Measurements from ENCODE around the gene DDI2.

DDI2 gene

DNA sequence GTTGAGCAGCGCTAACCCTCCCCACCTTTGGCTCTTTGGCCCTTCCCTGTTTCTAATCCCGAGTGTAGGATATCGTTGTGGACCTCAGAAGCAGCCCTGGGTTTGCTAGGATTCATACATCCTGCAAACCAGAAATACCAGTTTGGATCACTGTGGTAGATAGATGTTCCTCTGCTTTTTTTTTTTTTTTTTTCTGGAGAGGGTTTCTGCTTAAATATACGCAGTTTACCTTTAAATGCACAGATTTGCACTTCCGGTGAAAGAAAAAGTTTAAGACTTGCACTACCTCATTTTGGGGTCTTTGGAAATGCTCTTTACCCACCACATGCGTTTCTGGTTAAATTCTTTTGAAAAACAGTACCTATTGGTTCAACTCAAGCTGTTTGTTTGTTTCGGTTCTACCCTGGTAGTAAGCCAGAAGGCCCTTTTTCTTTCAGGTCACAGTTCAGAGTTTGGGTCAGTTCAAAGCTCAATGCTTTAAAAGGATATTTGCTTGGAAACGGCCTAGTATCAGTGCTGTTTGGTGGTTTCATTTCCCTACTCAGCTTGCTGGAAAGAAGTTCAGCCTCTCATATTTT, 908 bp downstream of the DDI2 start:
- H3K4me3 ChIP-seq, result peak overlapping the region; percentile 83 to 100 (median 98)
- H3K9ac ChIP-seq, result peak overlapping the region; percentile 93 to 99 (median 98)
- H4K20me1 ChIP-seq, result peaks cover 24 to 50% (median 32%) of the 10 kb centered on the region in 11 experiments; a peak in 21 of 22 replicates
- H3K36me3 ChIP-seq, result peaks cover 0 to 31% (median 22%) of the 10 kb centered on the region in 11 experiments; a peak in 14 of 22 replicates
- peak overlapping the region; percentile 64 to 97 (median 92) for H3K4me2 ChIP-seq
- H3K9me3 ChIP-seq (replicated peaks in 1 of 11), result no peaks in the 10 kb centered on the region
- no peak for TF ChIP-seq Cebpa-rat (IDR thresholded peaks at IDR 0.05)
- peak overlapping the region; percentile 89 to 99 (median 98) for H3K27ac ChIP-seq
- H3K4me1 ChIP-seq, result peaks cover 38 to 59% (median 49%) of the 10 kb centered on the region in 10 experiments
- H3K27me3 ChIP-seq, result no peaks in the 10 kb centered on the region

DNA sequence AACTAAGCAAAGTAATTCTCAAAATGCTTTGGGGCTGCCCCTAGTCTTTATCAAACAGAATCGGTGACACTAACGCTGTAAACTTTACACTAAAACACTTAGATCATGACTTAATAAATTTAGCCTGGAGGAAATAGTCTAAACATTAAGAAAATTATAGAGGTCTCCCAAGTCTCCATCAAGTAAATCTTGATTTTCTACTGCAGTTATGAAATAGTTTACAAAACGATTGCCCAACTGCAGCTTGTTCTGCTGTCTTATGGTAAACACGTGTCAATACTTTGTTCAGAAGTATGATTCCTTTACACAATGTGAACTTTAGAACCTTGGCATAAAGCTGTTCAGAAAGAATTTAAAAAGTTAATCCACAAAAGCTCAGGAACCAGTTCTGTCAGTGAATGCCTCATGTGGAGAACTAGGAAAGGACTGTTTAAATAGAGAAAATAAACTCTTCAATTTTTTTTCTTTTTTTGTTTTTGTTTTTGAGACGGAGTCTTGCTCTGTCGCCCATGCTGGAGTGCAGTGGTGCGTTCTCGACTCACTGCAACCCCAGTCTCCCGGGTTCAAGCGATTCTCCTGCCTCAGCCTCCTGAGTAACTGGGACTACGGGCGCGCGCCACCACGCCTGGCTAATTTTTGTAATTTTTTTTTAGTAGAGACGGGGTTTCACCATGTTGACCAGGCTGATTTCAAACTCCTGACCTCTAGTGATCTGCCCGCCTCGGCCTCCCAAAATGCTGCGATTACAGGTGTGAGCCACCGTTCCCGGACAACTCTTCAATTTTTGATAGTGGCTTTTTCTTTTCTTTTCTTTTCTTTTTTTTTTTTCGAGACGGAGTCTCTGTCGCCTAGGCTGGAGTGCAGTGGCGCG, 1.6 kb downstream of the DDI2 start:
- H3K9me3 ChIP-seq (replicated peaks in 1 of 11), result no peaks in the 10 kb centered on the region
- peak overlapping the region; percentile 89 to 99 (median 98) for H3K27ac ChIP-seq
- H3K4me2 ChIP-seq, result peak overlapping the region; percentile 64 to 97 (median 92)
- H3K27me3 ChIP-seq, result no peaks in the 10 kb centered on the region
- peak overlapping the region; percentile 93 to 99 (median 98) for H3K9ac ChIP-seq
- peaks cover 31 to 57% (median 39%) of the 10 kb centered on the region in 11 experiments; a peak in 21 of 22 replicates for H4K20me1 ChIP-seq
- H3K36me3 ChIP-seq, result peaks cover 3 to 34% (median 22%) of the 10 kb centered on the region in 11 experiments; a peak in 14 of 22 replicates
- TF ChIP-seq Cebpa-rat (IDR thresholded peaks at IDR 0.05), result peak in 2 of 11 experiments; percentile 70 to 79; a peak in 4 of 22 replicates
- H3K4me1 ChIP-seq, result peaks cover 40 to 65% (median 56%) of the 10 kb centered on the region in 10 experiments
- peak overlapping the region; percentile 83 to 100 (median 98) for H3K4me3 ChIP-seq

DNA sequence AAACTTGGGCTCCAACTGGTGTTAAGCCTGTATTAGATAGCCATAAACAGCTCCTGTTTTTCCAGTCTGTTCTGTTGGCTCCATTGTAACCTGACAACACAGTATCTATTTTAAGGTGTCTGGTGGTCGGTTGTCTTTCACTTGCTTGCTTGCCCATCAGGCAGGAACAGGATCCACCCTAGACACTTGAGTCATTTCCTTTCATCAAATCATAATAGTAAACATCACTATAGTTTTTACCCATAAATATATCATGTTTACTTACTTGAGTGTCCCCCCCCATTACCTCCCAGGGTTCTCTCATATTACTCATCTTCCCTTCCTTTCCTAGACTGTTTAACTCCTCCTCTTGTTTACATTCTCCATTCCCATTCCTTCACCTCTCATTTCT, 2.9 kb downstream of the DDI2 start:
- Histone ChIP-seq H3K27me3 (no peaks in the 10 kb centered on the region), H3K36me3 (peaks cover 3 to 34% (median 25%) of the 10 kb centered on the region in 11 experiments; a peak in 15 of 22 replicates), H3K9ac (peak overlapping the region; percentile 93 to 99 (median 98); a peak in 19 of 22 replicates), H3K27ac (peak overlapping the region; percentile 89 to 99 (median 98)), H3K4me1 (peaks cover 47 to 78% (median 66%) of the 10 kb centered on the region in 10 experiments), H3K4me3 (peak overlapping the region in 9 of 10 experiments; percentile 23 to 99 (median 96); a peak in 14 of 20 replicates), H4K20me1 (peaks cover 43 to 70% (median 52%) of the 10 kb centered on the region in 11 experiments; a peak in 21 of 22 replicates), H3K4me2 (peak overlapping the region; percentile 64 to 97 (median 92)), H3K9me3 (replicated peaks in 1 of 11) (no peaks in the 10 kb centered on the region)
- no peak for TF ChIP-seq Cebpa-rat (IDR thresholded peaks at IDR 0.05)

DNA sequence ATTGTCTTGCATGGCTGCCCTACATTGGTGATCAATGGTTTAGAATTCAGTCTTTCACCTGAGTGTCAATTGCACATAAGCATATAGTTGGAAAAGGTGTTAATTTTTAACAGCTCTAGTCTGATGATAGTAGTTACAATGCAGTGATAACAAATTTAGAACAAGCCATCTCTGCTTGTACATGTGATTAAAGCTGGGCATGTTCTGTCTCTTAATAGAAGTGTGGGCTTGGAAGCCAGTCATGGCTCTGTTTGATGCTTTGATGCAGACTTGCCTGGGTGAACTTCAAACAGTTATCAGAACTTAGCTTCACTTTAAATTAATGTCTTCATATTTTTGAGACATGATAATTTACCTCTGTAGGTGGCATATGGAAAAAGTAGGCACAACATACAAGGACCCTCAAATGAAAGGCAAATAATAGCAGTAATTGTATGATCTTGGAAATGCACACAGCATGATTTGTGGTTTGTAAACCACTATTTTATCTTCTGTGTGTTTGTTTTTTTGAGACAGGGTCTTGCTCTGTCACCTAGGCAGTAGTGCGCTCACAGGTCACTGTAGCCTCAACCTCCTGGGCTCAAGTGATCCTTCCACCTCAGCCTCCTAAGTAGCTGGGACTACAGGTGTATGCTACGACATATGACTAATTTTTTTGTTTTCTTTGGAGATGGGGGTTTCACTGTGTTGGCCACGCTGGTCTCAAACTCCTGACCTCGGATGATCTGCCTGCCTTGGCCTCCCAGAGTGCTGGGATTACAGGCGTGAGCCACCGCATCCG, 3.8 kb downstream of the DDI2 start:
- Histone ChIP-seq H3K36me3 (peaks cover 3 to 36% (median 25%) of the 10 kb centered on the region in 11 experiments; a peak in 15 of 22 replicates), H3K9ac (peak overlapping the region in 1 of 11 experiments; percentile 97; a peak in 2 of 22 replicates), H3K27ac (peak overlapping the region in 9 of 11 experiments; percentile 23 to 99 (median 98); a peak in 11 of 22 replicates), H3K4me2 (peak overlapping the region; percentile 64 to 97 (median 92); a peak in 21 of 22 replicates), H4K20me1 (peaks cover 53 to 79% (median 61%) of the 10 kb centered on the region in 11 experiments; a peak in 21 of 22 replicates), H3K9me3 (replicated peaks in 1 of 11) (no peaks in the 10 kb centered on the region), H3K27me3 (no peaks in the 10 kb centered on the region), H3K4me1 (peaks cover 46 to 79% (median 67%) of the 10 kb centered on the region in 10 experiments), H3K4me3 (peak overlapping the region in 1 of 10 experiments; percentile 88; a peak in 1 of 20 replicates)
- no peak for TF ChIP-seq Cebpa-rat (IDR thresholded peaks at IDR 0.05)

DNA sequence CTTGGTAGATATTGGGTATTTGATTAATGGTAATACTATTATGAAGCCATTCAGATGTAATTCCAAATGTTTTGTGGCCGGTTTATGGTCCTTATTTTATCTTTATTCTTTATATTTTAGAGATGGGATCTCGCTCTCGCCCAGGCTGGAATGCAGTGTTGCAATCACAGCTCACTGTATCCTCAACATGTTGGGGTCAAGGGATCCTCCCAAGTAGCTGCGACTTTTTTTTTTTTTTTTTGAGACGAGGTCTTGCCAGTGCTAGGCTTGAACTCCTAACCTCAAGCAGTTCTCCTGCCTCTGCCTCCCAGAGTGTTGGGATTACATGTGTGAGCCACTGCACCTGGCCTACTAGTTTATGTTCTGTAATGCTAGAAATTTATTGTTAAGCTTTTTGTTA, 4.7 kb downstream of the DDI2 start:
- peak overlapping the region in 1 of 11 experiments; percentile 8; a peak in 1 of 22 replicates for H3K9ac ChIP-seq
- peak overlapping the region in 4 of 11 experiments; percentile 3 to 96 (median 66); a peak in 5 of 22 replicates for H3K4me2 ChIP-seq
- H3K4me1 ChIP-seq, result peaks cover 48 to 81% (median 68%) of the 10 kb centered on the region in 10 experiments
- no peak overlapping the region for H3K4me3 ChIP-seq
- no peak for TF ChIP-seq Cebpa-rat (IDR thresholded peaks at IDR 0.05)
- H3K27ac ChIP-seq, result no peak overlapping the region
- H3K36me3 ChIP-seq, result peaks cover 9 to 45% (median 32%) of the 10 kb centered on the region in 11 experiments; a peak in 20 of 22 replicates
- no peaks in the 10 kb centered on the region for H3K9me3 ChIP-seq (replicated peaks in 1 of 11)
- no peaks in the 10 kb centered on the region for H3K27me3 ChIP-seq
- peaks cover 62 to 88% (median 70%) of the 10 kb centered on the region in 11 experiments; a peak in 21 of 22 replicates for H4K20me1 ChIP-seq

DNA sequence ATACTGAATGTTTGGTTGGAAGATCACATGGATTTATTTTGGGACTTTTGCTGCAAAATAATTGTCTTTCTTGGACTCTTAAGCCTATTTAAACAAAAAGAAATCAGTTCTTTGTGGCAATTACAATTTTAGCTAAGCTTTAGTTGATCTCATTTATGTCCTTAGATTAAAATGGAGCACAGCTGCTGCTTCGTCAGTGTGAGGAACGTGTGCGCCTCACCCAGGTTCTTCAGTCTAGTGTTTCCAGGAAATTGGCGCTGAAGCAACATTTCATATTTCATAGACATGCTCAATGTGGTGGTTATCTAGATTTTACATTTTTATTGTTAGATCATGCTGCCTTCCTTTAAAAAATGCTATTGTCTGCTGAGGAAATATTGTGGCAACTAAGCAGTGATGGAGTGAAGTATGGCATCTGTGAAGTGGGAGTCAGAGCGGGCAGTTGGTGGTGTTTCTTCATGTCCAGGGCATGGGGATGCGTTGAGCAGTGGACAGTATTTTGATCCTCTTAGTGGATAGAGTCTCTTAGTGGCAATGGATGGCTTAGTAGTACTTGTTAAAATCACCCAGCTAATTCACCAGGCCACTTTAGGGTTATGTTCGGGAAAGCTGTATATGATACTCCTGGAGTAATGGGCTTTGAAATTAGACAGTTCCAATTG, 5.6 kb downstream of the DDI2 start:
- Histone ChIP-seq H3K4me3 (no peak overlapping the region), H3K36me3 (peaks cover 15 to 53% (median 40%) of the 10 kb centered on the region in 11 experiments; a peak in 20 of 22 replicates), H3K4me2 (peak overlapping the region in 3 of 11 experiments; percentile 18 to 92 (median 40); a peak in 2 of 22 replicates), H4K20me1 (peaks cover 70 to 94% (median 79%) of the 10 kb centered on the region in 11 experiments; a peak in 21 of 22 replicates), H3K4me1 (peaks cover 57 to 90% (median 77%) of the 10 kb centered on the region in 10 experiments), H3K27ac (no peak overlapping the region), H3K9me3 (replicated peaks in 1 of 11) (no peaks in the 10 kb centered on the region), H3K27me3 (no peaks in the 10 kb centered on the region), H3K9ac (peak overlapping the region in 1 of 11 experiments; percentile 8; a peak in 1 of 22 replicates)
- TF ChIP-seq Cebpa-rat (IDR thresholded peaks at IDR 0.05), result no peak

DNA sequence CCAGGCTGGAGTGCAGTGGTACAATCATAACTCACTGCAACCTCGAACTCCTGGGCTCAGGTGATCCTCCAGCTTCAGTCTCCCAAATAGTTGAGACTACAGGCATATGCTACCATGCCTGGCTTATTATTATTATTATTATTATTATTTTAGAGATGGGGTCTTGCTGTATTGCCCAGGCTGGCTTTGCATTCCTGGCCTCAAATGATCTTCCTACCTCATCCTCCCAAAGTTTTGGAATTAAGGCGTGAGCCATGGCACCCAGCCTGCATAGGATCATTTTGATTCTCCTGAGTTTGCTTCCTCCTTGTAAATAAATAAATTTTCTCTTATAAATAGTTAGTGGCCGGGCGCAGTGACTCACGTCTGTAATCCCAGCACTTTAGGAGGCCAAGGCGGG, 6.2 kb downstream of the DDI2 start:
- Histone ChIP-seq H3K9me3 (replicated peaks in 1 of 11) (no peaks in the 10 kb centered on the region), H3K4me1 (peaks cover 60 to 96% (median 81%) of the 10 kb centered on the region in 10 experiments), H3K9ac (no peak overlapping the region), H3K27me3 (no peaks in the 10 kb centered on the region), H3K36me3 (peaks cover 21 to 59% (median 46%) of the 10 kb centered on the region in 11 experiments; a peak in 21 of 22 replicates), H4K20me1 (peaks cover 76 to 100% (median 85%) of the 10 kb centered on the region in 11 experiments; a peak in 21 of 22 replicates), H3K4me3 (no peak overlapping the region), H3K4me2 (peak overlapping the region in 4 of 11 experiments; percentile 3 to 24 (median 12); a peak in 3 of 22 replicates), H3K27ac (no peak overlapping the region)
- TF ChIP-seq Cebpa-rat (IDR thresholded peaks at IDR 0.05), result no peak

Data from BLaER1 treated with 17β-estradiol and CSF1 and Interleukin-3, amounts not matched to agents 10 nM and 100 nM (cell line).